NCI-H82 (cell line): ENCODE data around the gene SELENOI.
"Not testable (repeated sequence)": the region's sequence is repeated elsewhere in the genome, so short reads cannot be mapped to it uniquely, and the experiment has no call there.

Experiments
- DNase-seq: peaks from one replicate; lab custom pipeline; 2025; lab: John Stamatoyannopoulos, UW

The SELENOI gene

GRCh38 chr2:26327291-26328272 is 18.4 kb upstream of the SELENOI start:
- no peak for DNase-seq

- not testable (repeated sequence) for DNase-seq
Measured at GRCh38 chr2:26329083-26329482, 16.9 kb upstream of the SELENOI start.

- peak; percentile 87 for DNase-seq
Measured at GRCh38 chr2:26330114-26330549, 15.8 kb upstream of the SELENOI start.

DNA sequence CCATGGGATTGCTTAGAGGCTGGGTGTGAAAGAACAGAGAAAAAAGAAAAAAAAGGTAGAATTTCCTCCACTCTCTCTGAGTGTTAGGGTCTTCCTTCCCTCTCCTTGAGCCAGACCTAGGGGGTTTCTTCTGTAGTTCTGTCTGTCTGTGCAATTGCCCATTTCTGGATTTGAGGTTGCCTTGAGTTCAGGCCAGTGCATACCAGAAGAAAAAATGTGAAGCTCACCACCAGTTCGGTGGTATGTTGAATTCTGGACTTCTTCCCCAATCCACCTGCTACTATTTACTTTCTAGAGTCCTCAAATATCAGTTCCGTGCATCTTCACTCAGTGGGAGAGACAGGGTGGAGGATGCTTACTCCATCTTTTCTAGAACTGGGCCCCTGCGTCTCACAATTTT is 15.3 kb upstream of the SELENOI start:
- DNase-seq, result no peak

GRCh38 chr2:26331321-26331720 is 14.6 kb upstream of the SELENOI start:
- not testable (repeated sequence) for DNase-seq

GRCh38 chr2:26333293-26333692 is 12.7 kb upstream of the SELENOI start:
- peak; percentile 39 for DNase-seq

DNA sequence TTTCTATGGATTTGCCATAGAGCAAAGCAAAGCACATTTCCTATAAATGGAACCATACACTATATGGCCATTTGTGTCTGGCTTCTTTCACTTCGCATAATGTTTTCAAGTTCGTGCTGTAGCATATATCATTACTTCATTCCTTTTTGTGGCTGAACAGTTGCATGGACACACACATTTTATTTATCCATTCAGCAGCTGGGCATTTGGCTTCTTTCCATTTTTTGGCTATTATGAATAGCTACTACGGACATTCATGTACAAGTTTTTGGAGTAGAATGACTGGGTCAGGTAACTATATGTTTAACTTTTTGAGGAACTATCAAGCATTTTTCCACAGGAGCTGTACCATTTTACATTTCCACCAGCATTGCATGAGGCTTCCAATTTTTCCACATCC is 10.7 kb upstream of the SELENOI start:
- DNase-seq, result no peak

- DNase-seq, result no peak
Measured at GRCh38 chr2:26336719-26337118, 9.2 kb upstream of the SELENOI start.

DNA sequence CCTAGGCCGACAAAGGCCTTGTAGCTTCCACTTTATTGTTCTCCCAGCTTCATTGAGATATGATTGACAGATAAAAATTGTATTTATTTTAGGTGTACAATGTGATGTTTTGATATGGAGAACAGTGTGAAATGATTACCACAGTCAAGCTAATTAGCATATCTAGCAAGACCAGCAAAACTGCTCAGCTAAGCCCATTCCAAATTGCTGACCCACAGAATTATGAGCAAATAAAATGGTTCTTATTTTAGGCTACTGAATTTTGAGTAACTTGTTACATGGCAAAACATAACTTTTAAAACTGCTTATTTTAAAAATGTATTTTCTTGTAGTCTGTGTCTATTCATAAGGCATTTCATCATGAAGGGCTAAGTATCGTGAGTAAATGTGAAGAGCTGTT is 8.6 kb upstream of the SELENOI start:
- no peak for DNase-seq

DNA sequence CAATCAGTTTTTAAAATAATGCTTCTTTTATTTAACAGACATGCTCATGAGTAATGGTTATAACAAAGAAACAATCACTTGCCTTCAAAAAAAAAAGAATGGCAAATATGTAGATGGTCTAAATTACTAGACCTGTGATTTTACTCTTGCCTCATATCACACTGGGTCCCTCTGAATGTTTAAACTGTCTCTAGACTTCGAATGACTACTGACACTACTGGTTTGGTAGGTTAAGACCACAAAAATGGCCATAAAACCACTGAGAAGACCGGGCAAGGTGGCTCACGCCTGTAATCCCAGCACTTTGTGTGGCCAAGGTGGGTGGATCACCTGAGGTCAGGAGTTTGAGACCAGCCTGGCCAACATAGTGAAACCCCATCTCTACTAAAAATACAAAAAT is 5.1 kb upstream of the SELENOI start:
- DNase-seq, result no peak

DNA sequence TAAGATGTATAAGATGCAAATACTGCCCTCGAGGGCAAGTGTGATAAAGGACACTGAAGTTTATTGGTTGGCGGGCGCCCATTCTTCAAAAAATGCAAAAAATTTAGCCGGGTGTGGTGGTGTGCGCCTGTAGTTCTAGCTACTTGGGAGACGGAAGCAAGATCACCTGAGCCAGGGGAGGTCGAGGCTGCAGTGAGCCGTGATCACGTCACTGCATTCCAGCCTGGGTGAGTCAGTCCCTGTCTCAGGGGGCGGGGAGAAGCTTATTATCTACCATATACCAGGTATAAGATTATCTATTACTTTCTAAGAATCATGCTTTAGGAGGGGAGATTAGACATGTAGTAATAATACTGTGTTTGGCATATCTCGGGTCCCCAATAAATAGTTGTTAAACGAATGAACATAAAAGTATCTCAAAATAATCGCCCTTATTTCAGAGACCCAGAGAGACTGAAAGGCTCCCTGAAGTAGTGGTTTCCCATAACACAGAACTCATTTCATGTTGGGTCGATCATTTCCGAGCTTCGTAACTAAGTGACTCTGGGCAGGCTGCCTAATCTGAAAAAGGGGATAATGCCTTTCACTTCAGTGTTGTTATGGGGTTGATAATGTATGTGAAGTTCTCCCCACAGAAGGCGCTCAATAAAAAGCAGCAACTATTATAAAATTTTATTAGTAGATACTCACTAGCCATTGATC is 1.2 kb upstream of the SELENOI start:
- DNase-seq, result peak; percentile 37

- no peak for DNase-seq
Measured at GRCh38 chr2:26345283-26345544, 729 bp upstream of the SELENOI start.

DNA sequence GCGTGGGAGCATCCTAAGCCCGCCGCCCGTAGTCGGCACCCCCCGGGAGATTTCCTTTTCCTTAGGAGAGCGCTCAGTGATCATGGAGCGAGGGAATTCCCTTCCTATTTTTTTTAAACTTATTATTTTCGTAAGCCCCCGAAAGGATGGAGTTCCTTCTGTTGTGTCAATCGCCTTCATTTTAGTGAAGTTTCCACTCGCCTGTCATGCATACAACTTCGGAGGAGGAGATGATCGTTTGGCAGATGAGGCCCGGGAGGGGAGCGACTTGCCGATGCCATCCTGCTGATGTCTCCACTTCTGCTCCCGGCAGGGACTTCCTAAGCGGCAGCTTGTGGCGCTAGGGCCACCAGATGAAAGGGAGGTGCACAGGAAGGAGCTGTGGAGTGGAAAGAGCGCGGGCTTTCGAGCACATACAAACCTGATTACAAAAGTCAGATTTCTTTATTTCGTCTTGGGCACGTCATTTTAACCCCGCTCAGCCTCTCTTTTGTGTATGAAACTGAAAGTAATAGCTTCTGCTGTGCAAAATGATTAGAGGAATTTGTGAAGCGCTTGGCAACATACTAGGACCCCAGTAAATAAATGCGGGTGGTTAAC is 611 bp downstream of the SELENOI start, which contains the start of gene ADGRF3:
ADGRF3 (minus strand) TSS at position 336 of the 600 bp plus-strand sequence. CDS start 555 bp downstream, outside the sequence.
- peak; percentile 78 for DNase-seq

- DNase-seq, result peak; percentile 33
Measured at GRCh38 chr2:26347286-26347865, 1.4 kb downstream of the SELENOI start.

GRCh38 chr2:26349690-26350089 is 3.7 kb downstream of the SELENOI start:
- DNase-seq, result no peak

DNA sequence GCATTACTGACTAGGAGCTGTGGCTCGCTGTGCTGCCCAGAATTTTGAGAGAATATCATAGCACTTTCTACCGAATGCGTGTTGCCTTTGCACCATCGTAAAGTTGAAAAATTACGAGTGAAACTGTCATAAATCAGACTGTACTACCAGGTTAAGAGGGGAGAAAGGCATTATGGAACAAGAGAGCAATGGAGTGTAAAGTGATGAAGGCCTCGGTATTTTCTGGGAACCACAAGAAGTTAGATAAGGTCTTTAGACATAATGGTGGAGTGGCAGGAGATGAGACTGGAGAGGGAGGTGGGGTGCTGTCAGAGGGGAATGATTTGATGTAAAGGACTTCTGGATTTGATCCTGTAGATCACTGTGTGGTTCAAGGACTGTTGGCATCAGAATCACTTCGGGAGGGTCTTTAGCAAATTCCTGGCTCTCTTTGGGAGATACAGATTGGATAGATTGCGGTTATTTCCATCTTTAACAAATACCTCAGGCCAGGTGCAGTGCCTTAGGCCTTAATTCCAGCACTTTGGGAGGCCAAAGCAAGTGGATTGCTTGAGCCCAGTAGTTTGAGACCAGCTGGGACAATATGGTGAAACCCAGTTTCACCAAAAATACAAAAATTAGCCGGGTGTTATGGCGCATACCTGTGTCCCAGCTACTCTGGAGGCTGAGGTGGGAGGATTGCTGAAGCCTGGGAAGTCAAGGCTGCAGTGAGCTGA is 5.6 kb downstream of the SELENOI start:
- DNase-seq, result no peak

- no peak for DNase-seq
Measured at GRCh38 chr2:26352892-26353291, 6.9 kb downstream of the SELENOI start.

DNA sequence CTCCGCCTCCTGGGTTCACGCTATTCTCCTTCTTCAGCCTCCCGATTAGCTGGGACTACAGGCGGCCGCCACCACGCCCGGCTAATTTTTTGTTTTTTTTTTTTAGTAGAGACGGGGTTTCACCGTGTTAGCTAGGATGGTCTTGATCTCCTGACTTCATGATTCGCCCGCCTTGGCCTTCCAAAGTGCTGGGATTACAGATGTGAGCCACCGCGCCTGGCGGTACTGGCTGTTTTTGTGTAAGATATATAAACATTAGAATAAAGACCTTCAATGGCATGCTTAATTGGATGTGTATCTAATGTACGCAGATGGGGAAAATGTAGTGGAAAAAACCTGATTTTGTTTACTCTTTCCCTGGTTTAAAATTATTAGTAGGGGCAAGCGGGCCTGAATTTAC is 8.5 kb downstream of the SELENOI start:
- DNase-seq, result not testable (repeated sequence)

DNA sequence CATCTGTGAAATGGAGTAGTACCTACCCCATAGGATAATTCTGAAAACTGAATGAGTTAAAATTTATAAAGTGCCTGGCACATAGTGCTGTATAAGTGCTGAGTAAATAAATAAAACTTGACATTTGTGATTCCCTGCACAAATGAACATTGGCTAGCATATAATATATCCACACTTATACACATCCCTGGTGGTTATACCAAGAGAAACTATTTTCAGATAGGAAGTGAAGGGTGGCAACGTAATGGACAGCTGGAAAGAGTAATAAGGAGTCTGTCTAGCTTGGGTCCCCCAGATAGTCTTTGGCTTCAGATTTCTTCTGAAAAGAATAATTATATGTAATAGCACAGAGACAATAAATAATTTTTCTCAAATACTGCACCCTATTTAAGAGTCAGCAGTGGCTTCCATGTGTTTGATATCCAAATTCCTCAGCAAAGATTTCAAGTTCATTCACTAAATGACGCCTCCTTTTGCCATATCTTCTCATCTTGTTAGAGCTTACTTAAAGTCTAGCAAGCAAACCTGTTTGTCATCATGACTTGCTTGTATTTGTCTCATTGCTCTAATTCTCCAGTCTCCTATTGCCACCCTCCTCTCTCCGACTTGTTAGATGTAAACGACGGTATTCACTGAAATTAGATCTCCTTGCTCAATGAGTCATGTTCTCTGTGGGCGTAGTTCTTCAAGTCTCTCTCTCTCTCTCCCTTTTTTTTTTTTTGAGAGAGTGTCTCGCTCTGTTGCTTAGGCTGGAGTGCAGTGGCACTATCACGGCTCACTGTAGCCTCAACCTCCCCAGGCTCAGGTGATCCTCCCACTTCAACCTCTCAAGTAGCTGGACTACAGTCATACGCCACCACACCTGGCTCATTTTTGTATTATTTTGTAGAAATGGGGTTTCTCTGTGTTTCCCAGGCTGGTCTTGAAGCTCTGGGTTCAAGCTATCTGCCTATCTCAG is 9.4 kb downstream of the SELENOI start:
- no peak for DNase-seq

- no peak for DNase-seq
Measured at GRCh38 chr2:26356111-26356510, 10.2 kb downstream of the SELENOI start.

DNA sequence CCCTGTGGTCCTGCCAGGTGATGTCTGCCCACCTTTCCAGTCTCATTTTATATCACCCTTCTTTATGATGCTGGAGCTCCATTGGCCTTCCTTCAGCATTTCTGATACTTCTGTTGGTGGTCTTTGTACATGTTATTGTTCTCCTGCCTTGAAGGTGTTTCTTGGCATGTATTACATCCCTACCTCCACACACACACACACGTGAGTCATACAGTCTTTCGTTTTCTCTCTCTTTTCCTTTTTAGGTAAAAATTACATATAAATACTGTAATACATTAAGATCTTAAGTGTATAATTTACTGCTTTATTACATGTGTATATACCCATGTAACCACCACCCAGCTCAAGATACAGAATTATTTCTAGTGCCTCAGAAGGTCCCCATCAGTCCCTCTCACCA is 10.8 kb downstream of the SELENOI start:
- DNase-seq, result no peak
